ENCODE measurements around the gene RNU1-4. TPM values are rescaled to one million over a fixed set of nuclear protein-coding genes. Genes with fewer than 3 reads are reported as not detected.
"Not testable (repeated sequence)": the region's sequence is repeated elsewhere in the genome, so short reads cannot be mapped to it uniquely, and the experiment has no call there.

RNU1-4 gene
- total RNA-seq, 2 donors from 2014 or later: under 0.01 TPM

DNA sequence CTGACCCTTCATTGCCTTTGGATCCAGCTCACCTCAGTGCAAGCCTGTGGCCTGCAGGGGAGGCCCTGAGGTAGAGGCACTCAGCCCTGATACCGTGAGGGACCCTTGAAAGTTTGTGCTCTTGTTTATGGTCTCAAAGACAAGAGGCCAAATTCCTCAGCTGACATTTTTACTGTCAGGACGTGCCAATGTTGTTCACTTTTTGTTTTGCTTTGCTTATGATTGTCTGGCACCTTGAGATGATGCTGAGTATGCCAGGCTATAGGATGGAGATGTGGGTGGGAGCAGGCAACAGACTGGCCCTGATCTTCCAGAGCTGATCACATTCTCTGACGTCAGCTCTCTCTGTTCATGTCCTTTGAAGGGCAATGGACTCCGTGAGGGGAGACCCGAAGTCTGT, 36.5 kb downstream of the RNU1-4 start:
- H3K27ac ChIP-seq; H3K4me1 ChIP-seq (replicated peaks); DNase-seq (ENCODE audit: low spot score); H3K9me3 ChIP-seq; H3K4me3 ChIP-seq; H3K36me3 ChIP-seq; H3K27me3 ChIP-seq (replicated peaks; ENCODE audit: insufficient read depth); intact Hi-C loops (cut with DNase I): not testable (repeated sequence)
- 73% methylated on average over 5 of the region's 5 CpGs for WGBS

DNA sequence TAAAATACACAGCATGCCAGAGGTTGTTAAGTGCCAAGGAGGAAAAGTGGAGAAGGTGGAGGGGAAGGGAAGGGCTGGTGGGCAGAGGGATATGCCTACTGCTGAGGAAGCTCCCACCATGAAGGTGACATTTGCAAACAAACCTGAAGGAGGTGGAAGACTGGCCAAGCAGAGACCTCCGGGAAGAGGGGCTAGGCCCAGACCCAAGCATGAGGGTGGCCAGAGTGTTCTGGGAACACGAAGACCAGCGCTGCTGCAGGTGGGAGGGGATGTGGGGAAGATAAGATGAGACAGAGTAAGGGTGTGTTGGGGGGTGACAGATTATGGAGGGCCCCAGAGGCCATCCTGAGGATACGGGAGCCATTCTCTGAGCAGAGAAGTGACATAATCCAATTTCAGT, 37.5 kb downstream of the RNU1-4 start:
- H3K27me3 ChIP-seq (replicated peaks; ENCODE audit: insufficient read depth); H3K36me3 ChIP-seq; H3K4me1 ChIP-seq (replicated peaks); intact Hi-C loops (cut with DNase I); H3K9me3 ChIP-seq; DNase-seq (ENCODE audit: low spot score); H3K27ac ChIP-seq; H3K4me3 ChIP-seq: not testable (repeated sequence)
- 91% methylated on average over 4 of the region's 4 CpGs for WGBS

DNA sequence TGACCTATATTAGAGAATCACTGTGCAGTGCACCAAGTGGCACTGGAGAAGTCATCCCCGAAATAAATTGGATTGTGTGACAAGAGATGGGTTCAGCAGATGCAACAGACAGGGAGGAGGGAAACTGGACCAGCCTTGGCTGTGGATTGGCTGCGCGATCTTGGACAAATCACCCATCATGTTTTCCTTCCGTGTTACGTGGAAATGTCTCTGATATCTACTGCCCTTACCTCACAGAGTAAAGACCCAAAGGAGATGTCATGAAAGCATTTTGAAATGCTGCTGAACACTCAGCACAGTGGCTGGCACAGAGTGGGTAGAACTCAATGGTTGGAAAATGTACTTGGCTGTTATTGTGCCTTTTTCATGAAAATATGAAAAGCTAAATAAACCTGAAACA, 39.2 kb downstream of the RNU1-4 start:
- not testable (repeated sequence) for DNase-seq (ENCODE audit: low spot score); H3K36me3 ChIP-seq

DNA sequence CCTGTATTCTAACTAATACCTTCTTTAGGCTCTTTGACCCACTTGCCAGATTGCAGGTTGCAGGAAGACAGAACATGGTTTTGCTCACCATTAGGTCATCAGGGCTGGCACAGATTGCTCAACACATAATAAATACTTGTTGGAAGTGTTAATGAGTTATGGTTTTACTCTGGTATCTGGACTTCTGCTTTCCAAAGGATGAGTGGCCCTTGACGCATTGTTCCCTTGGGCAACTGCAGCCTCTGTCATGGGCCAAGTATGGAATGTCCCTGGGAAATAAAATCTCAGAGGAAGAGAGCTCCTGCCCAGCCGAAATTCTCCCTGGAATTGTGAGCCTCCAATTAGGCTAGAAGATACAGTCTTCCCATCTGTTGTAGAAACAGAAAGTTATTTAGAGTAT, 40.7 kb downstream of the RNU1-4 start:
- DNase-seq (ENCODE audit: low spot score); H3K27me3 ChIP-seq (replicated peaks; ENCODE audit: insufficient read depth); H3K36me3 ChIP-seq; H3K4me1 ChIP-seq (replicated peaks); H3K4me3 ChIP-seq; H3K9me3 ChIP-seq; H3K27ac ChIP-seq; intact Hi-C loops (cut with DNase I): not testable (repeated sequence)
- no CpG with 5 or more reads among the region's 2 CpGs for WGBS

More for the DNA sequence above, 39.2 kb downstream of the RNU1-4 start:
- H3K27ac ChIP-seq; H3K9me3 ChIP-seq; H3K4me1 ChIP-seq (replicated peaks); H3K27me3 ChIP-seq (replicated peaks; ENCODE audit: insufficient read depth); H3K4me3 ChIP-seq; intact Hi-C loops (cut with DNase I): not testable (repeated sequence)
- 89% methylated on average over 5 of the region's 5 CpGs for WGBS

DNA sequence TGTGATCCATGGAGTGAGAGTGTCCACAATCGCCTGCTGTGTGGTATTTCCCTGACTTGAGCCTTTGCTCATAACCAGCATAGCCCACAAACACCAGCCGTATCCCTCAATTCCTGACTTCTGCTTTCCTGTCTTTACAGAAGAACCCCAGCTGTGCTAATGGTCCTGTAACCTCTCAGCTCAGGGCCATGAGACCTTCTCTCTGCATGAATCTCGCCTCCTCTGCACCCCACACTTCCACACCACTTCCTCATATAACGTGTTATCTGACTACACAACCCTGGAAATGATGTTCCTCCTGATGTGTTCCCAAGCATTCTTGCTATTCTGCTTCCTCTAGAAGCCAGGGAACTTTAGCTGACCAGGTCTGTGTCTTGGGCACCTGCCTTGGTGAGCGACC, 41.3 kb downstream of the RNU1-4 start:
- 88% methylated on average over 5 of the region's 5 CpGs for WGBS
- H3K9me3 ChIP-seq; H3K4me1 ChIP-seq (replicated peaks); H3K27ac ChIP-seq; DNase-seq (ENCODE audit: low spot score); H3K4me3 ChIP-seq; intact Hi-C loops (cut with DNase I); H3K36me3 ChIP-seq; H3K27me3 ChIP-seq (replicated peaks; ENCODE audit: insufficient read depth): not testable (repeated sequence)

DNA sequence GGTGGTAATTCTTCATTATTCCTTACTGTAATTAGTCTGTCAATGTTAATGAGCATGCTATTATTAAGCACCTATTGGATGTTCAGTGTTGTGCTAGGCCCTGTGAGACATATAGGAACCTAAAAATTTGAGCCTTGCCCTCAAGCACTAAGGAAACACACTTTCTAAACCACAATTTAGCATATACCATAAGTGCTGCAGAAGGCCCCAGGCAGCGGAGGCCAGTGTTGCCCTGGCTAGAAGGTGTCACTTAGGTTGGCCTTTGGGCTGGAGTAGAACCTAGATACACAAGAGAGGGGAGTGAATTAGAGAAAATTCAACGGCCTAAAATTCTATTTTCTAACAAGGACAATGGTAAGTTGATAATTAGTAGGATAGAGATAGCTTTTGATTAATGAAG, 44.6 kb downstream of the RNU1-4 start:
- H3K4me3 ChIP-seq; H3K27ac ChIP-seq; DNase-seq (ENCODE audit: low spot score); H3K9me3 ChIP-seq; intact Hi-C loops (cut with DNase I); H3K4me1 ChIP-seq (replicated peaks); H3K36me3 ChIP-seq; H3K27me3 ChIP-seq (replicated peaks; ENCODE audit: insufficient read depth): not testable (repeated sequence)
- no CpG with 5 or more reads among the region's 2 CpGs for WGBS

DNA sequence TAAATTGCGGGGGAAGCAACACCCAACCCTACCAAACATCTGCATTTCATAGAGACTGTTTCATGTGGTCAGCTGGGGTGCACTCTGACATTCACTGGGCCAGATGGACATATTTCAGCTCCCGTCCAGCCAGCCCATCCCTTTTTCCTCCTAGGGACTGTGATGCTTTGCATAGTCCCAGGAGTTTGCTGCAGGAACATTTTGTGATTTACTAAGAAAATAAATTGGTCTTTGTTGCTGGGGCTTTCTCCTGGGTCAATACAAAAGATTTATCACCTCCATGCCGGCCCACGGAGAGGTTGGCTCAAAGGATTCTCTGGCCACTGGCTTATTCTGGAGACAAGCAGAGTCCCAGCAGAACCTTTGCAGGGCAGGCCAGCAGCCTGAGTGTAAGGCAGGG, 46.0 kb downstream of the RNU1-4 start:
- H3K4me1 ChIP-seq (replicated peaks); H3K4me3 ChIP-seq; H3K27me3 ChIP-seq (replicated peaks; ENCODE audit: insufficient read depth); H3K27ac ChIP-seq; H3K36me3 ChIP-seq; H3K9me3 ChIP-seq; intact Hi-C loops (cut with DNase I); DNase-seq (ENCODE audit: low spot score): not testable (repeated sequence)
- 47% methylated on average over 4 of the region's 4 CpGs for WGBS

DNA sequence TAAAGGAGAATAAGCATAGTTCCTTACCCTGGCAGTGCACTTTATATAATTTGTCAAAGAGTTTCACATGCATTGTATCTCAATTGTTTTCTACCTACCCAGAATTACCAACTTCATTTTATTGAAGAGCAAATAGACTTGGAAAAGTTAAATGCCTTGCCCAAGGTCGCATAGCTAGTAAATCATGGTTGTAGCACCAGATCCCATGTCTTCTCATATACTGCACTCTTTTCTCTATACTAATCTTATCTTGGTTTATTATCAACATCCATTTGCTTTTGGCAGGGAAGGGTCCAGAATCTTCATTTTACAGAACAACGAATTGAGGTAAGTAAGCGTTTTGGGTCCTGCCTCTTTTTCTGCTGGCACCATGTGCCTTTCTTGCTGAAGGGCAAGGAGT, 46.9 kb downstream of the RNU1-4 start:
- H3K36me3 ChIP-seq; DNase-seq (ENCODE audit: low spot score); intact Hi-C loops (cut with DNase I); H3K27ac ChIP-seq; H3K4me1 ChIP-seq (replicated peaks); H3K27me3 ChIP-seq (replicated peaks; ENCODE audit: insufficient read depth); H3K9me3 ChIP-seq; H3K4me3 ChIP-seq: not testable (repeated sequence)
- 56% methylated on average over 3 of the region's 3 CpGs for WGBS

DNA sequence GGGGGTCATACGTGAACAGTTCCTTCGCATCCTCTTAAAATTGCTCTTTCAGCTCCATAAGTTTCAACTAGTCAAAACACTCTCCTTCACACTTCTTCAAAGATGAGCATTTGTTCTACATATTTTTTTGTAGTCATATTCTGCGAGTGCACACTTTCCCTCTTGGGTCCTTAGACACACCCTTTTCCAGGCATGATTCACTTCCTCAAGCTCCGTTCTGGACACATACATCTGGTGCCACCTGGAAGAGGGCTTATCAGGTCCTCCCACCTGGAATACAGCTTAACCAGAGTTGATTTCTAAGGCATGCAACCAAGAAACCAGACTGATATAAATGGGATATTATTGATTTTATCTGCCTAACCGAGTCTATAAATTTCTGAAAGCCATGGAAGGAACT, 47.4 kb downstream of the RNU1-4 start:
- H3K9me3 ChIP-seq; H3K27ac ChIP-seq; H3K27me3 ChIP-seq (replicated peaks; ENCODE audit: insufficient read depth); H3K4me3 ChIP-seq; intact Hi-C loops (cut with DNase I); H3K4me1 ChIP-seq (replicated peaks); DNase-seq (ENCODE audit: low spot score); H3K36me3 ChIP-seq: not testable (repeated sequence)
- 57% methylated on average over 3 of the region's 5 CpGs for WGBS

Small RNAs within 50 kb of the gene (small RNA-seq; reads per million reads assigned to genes)
- gene RNU1-4: 0 reads per million in 2 donors

Other genes starting within 250 kb of the RNU1-4 start
- gene RNU1-1, start 226.2 kb upstream of the RNU1-4 start, total RNA-seq: under 1 TPM; under 0.01 TPM
- gene NBPF1, start 127.0 kb upstream of the RNU1-4 start, total RNA-seq: 10 to 100 TPM; 29.9 to 58.6 TPM
- under 1 TPM; under 0.01 TPM for gene RNU1-3, start 73.6 kb upstream of the RNU1-4 start, total RNA-seq
- gene RNU1-2, start 155.5 kb downstream of the RNU1-4 start, total RNA-seq: under 1 TPM; under 0.01 TPM
- 10 to 100 TPM; 19.6 to 68.7 TPM for gene CROCC, start 181.4 kb downstream of the RNU1-4 start, total RNA-seq
- gene MFAP2, start 240.1 kb downstream of the RNU1-4 start, total RNA-seq: 10 to 100 TPM in 1 of 2 donors, 1 to 10 TPM in 1; 6.3 to 31.0 TPM

All from prostate gland (tissue), 2 donors.